ENCODE measurements around the gene ALX4.

Gene ALX4

GRCh38 chr11:44324222-44324621, 14.3 kb upstream of the ALX4 start:
- no peak overlapping the region for H3K27ac ChIP-seq (ENCODE audit: low read length, poor library complexity, severe bottlenecking)
- H3K18ac ChIP-seq (ENCODE audit: low read depth in 1 of 2, low read length in 2 of 2) = no peak overlapping the region
- no peak overlapping the region for H2AFZ ChIP-seq (ENCODE audit: low read depth, low read length)
- H3K4me3 ChIP-seq (ENCODE audit: insufficient read depth in 1 of 2, low read depth in 1 of 2, low read length in 2 of 2) = no peak overlapping the region
- no peaks in the 10 kb centered on the region for H3K79me1 ChIP-seq (replicated peaks; ENCODE audit: low read length, poor library complexity, severe bottlenecking)
- H2AK5ac ChIP-seq (ENCODE audit: low read length, severe bottlenecking) = no peak overlapping the region
- no peaks in the 10 kb centered on the region for H3K36me3 ChIP-seq (ENCODE audit: control insufficient read depth in 1 of 2, insufficient read depth in 2 of 2, low read depth in 1 of 2, low read length in 2 of 2)
- WGBS = 20% methylated on average over 1 of the region's 1 CpG
- H3K27me3 ChIP-seq (ENCODE audit: control insufficient read depth in 1 of 2, insufficient read depth in 1 of 2, low read length in 2 of 2) = peaks cover 97 to 99% of the 10 kb centered on the region in 2 experiments
- H2BK120ac ChIP-seq (ENCODE audit: low read depth, low read length) = no peak overlapping the region
- H4K8ac ChIP-seq (ENCODE audit: low read length) = no peak overlapping the region
- no peak overlapping the region for H2BK5ac ChIP-seq (ENCODE audit: low read depth, low read length, poor library complexity, severe bottlenecking)
- DNase-seq = no peak
- H4K91ac ChIP-seq (ENCODE audit: low read length) = no peak overlapping the region
- peaks cover 6% of the 10 kb centered on the region for H3K4me1 ChIP-seq (ENCODE audit: control insufficient read depth, insufficient read depth, low read depth, low read length)
- H3K14ac ChIP-seq (ENCODE audit: low read length in 2 of 2) = no peak overlapping the region
- H2BK15ac ChIP-seq (ENCODE audit: low read depth, poor library complexity, severe bottlenecking) = no peak overlapping the region
- no peak overlapping the region for H3K4ac ChIP-seq (ENCODE audit: low read depth in 1 of 2, low read length in 2 of 2)
- H3K9me3 ChIP-seq (ENCODE audit: control insufficient read depth, low read length) = no peaks in the 10 kb centered on the region
- H2BK12ac ChIP-seq (ENCODE audit: low read length in 2 of 2) = no peak overlapping the region
- H3K4me2 ChIP-seq (ENCODE audit: low read length, poor library complexity, severe bottlenecking) = no peak overlapping the region
- no peak overlapping the region for H3K9ac ChIP-seq (ENCODE audit: low read length)
- no peak overlapping the region for H3K23ac ChIP-seq (ENCODE audit: low read length in 2 of 2)

- Histone ChIP-seq H3K18ac (ENCODE audit: low read depth in 1 of 2, low read length in 2 of 2) (no peak overlapping the region), H3K14ac (ENCODE audit: low read length in 2 of 2) (no peak overlapping the region), H3K27me3 (ENCODE audit: control insufficient read depth in 1 of 2, insufficient read depth in 1 of 2, low read length in 2 of 2) (peaks cover 99% of the 10 kb centered on the region in 2 experiments), H3K4ac (ENCODE audit: low read depth in 1 of 2, low read length in 2 of 2) (no peak overlapping the region), H2BK12ac (ENCODE audit: low read length in 2 of 2) (no peak overlapping the region), H3K36me3 (ENCODE audit: control insufficient read depth in 1 of 2, insufficient read depth in 2 of 2, low read depth in 1 of 2, low read length in 2 of 2) (no peaks in the 10 kb centered on the region), H3K23ac (ENCODE audit: low read length in 2 of 2) (no peak overlapping the region), H3K4me3 (ENCODE audit: insufficient read depth in 1 of 2, low read depth in 1 of 2, low read length in 2 of 2) (no peak overlapping the region), H3K79me1 (replicated peaks; ENCODE audit: low read length, poor library complexity, severe bottlenecking) (no peaks in the 10 kb centered on the region), H3K9me3 (ENCODE audit: control insufficient read depth, low read length) (no peaks in the 10 kb centered on the region), H4K8ac (ENCODE audit: low read length) (no peak overlapping the region), H2BK5ac (ENCODE audit: low read depth, low read length, poor library complexity, severe bottlenecking) (no peak overlapping the region), H3K4me2 (ENCODE audit: low read length, poor library complexity, severe bottlenecking) (no peak overlapping the region), H3K4me1 (ENCODE audit: control insufficient read depth, insufficient read depth, low read depth, low read length) (peaks cover 10% of the 10 kb centered on the region), H4K91ac (ENCODE audit: low read length) (no peak overlapping the region), H3K27ac (ENCODE audit: low read length, poor library complexity, severe bottlenecking) (no peak overlapping the region), H2BK15ac (ENCODE audit: low read depth, poor library complexity, severe bottlenecking) (no peak overlapping the region), H2BK120ac (ENCODE audit: low read depth, low read length) (no peak overlapping the region), H2AK5ac (ENCODE audit: low read length, severe bottlenecking) (no peak overlapping the region), H2AFZ (ENCODE audit: low read depth, low read length) (no peak overlapping the region), H3K9ac (ENCODE audit: low read length) (no peak overlapping the region)
- DNase-seq = no peak
- WGBS = 36% methylated on average over 6 of the region's 6 CpGs
These were observed 12.3 kb upstream of the ALX4 start for GRCh38 chr11:44322243-44322642.

GRCh38 chr11:44321059-44321458, 11.1 kb upstream of the ALX4 start:
- Histone ChIP-seq H3K79me1 (replicated peaks; ENCODE audit: low read length, poor library complexity, severe bottlenecking) (no peaks in the 10 kb centered on the region), H3K27ac (ENCODE audit: low read length, poor library complexity, severe bottlenecking) (no peak overlapping the region), H3K9me3 (ENCODE audit: control insufficient read depth, low read length) (no peaks in the 10 kb centered on the region), H2AFZ (ENCODE audit: low read depth, low read length) (no peak overlapping the region), H2BK5ac (ENCODE audit: low read depth, low read length, poor library complexity, severe bottlenecking) (no peak overlapping the region), H2BK120ac (ENCODE audit: low read depth, low read length) (no peak overlapping the region), H3K9ac (ENCODE audit: low read length) (no peak overlapping the region), H4K91ac (ENCODE audit: low read length) (no peak overlapping the region), H2BK15ac (ENCODE audit: low read depth, poor library complexity, severe bottlenecking) (no peak overlapping the region), H3K4ac (ENCODE audit: low read depth in 1 of 2, low read length in 2 of 2) (no peak overlapping the region), H3K27me3 (ENCODE audit: control insufficient read depth in 1 of 2, insufficient read depth in 1 of 2, low read length in 2 of 2) (peaks cover 99 to 100% of the 10 kb centered on the region in 2 experiments), H3K18ac (ENCODE audit: low read depth in 1 of 2, low read length in 2 of 2) (no peak overlapping the region), H3K23ac (ENCODE audit: low read length in 2 of 2) (no peak overlapping the region), H3K4me1 (ENCODE audit: control insufficient read depth, insufficient read depth, low read depth, low read length) (peaks cover 20% of the 10 kb centered on the region), H3K4me3 (ENCODE audit: insufficient read depth in 1 of 2, low read depth in 1 of 2, low read length in 2 of 2) (no peak overlapping the region), H4K8ac (ENCODE audit: low read length) (no peak overlapping the region), H3K14ac (ENCODE audit: low read length in 2 of 2) (no peak overlapping the region), H2BK12ac (ENCODE audit: low read length in 2 of 2) (no peak overlapping the region), H3K4me2 (ENCODE audit: low read length, poor library complexity, severe bottlenecking) (no peak overlapping the region), H3K36me3 (ENCODE audit: control insufficient read depth in 1 of 2, insufficient read depth in 2 of 2, low read depth in 1 of 2, low read length in 2 of 2) (no peaks in the 10 kb centered on the region), H2AK5ac (ENCODE audit: low read length, severe bottlenecking) (no peak overlapping the region)
- 0% methylated on average over 2 of the region's 4 CpGs for whole genome bisulfite sequencing
- DNase-seq = no peak

- H3K9me3 ChIP-seq (ENCODE audit: control insufficient read depth, low read length) = no peaks in the 10 kb centered on the region
- H3K27ac ChIP-seq (ENCODE audit: low read length, poor library complexity, severe bottlenecking) = no peak overlapping the region
- no peak overlapping the region for H3K23ac ChIP-seq (ENCODE audit: low read length in 2 of 2)
- H2BK120ac ChIP-seq (ENCODE audit: low read depth, low read length) = no peak overlapping the region
- no peak overlapping the region for H2AFZ ChIP-seq (ENCODE audit: low read depth, low read length)
- no peak overlapping the region for H3K4ac ChIP-seq (ENCODE audit: low read depth in 1 of 2, low read length in 2 of 2)
- H3K4me3 ChIP-seq (ENCODE audit: insufficient read depth in 1 of 2, low read depth in 1 of 2, low read length in 2 of 2) = no peak overlapping the region
- no peak overlapping the region for H2BK5ac ChIP-seq (ENCODE audit: low read depth, low read length, poor library complexity, severe bottlenecking)
- DNase-seq = no peak
- H4K91ac ChIP-seq (ENCODE audit: low read length) = no peak overlapping the region
- H2BK15ac ChIP-seq (ENCODE audit: low read depth, poor library complexity, severe bottlenecking) = no peak overlapping the region
- no peaks in the 10 kb centered on the region for H3K79me1 ChIP-seq (replicated peaks; ENCODE audit: low read length, poor library complexity, severe bottlenecking)
- 2% methylated on average over 19 of the region's 20 CpGs for WGBS
- H3K9ac ChIP-seq (ENCODE audit: low read length) = no peak overlapping the region
- H3K36me3 ChIP-seq (ENCODE audit: control insufficient read depth in 1 of 2, insufficient read depth in 2 of 2, low read depth in 1 of 2, low read length in 2 of 2) = no peaks in the 10 kb centered on the region
- no peak overlapping the region for H3K4me2 ChIP-seq (ENCODE audit: low read length, poor library complexity, severe bottlenecking)
- no peak overlapping the region for H3K18ac ChIP-seq (ENCODE audit: low read depth in 1 of 2, low read length in 2 of 2)
- no peak overlapping the region for H4K8ac ChIP-seq (ENCODE audit: low read length)
- no peak overlapping the region for H2BK12ac ChIP-seq (ENCODE audit: low read length in 2 of 2)
- H2AK5ac ChIP-seq (ENCODE audit: low read length, severe bottlenecking) = no peak overlapping the region
- peaks cover 22% of the 10 kb centered on the region for H3K4me1 ChIP-seq (ENCODE audit: control insufficient read depth, insufficient read depth, low read depth, low read length)
- H3K27me3 ChIP-seq (ENCODE audit: control insufficient read depth in 1 of 2, insufficient read depth in 1 of 2, low read length in 2 of 2) = peaks cover 99 to 100% of the 10 kb centered on the region in 2 experiments
- H3K14ac ChIP-seq (ENCODE audit: low read length in 2 of 2) = no peak overlapping the region
These were observed 10.5 kb upstream of the ALX4 start for GRCh38 chr11:44320289-44320973.
